Smooth muscle cell (in vitro differentiated cells): ENCODE data around the gene CRYGB. TPM values are rescaled to one million over a fixed set of nuclear protein-coding genes. Genes with fewer than 3 reads are reported as not detected.

Source experiments
- DNase-seq: peaks from one replicate; lab custom pipeline; 2025; ENCODE audit not compliant: unreplicated experiment; lab: John Stamatoyannopoulos, UW
- H2AFZ ChIP-seq: fragments of 200-600 bp; sonication (generic); 2 replicates; pipeline ENCODE4 v1.6.0; 2016; ENCODE audit warnings: antibody characterized with exemption, low read depth, mild to moderate bottlenecking
- H3F3A ChIP-seq: fragments of 200-600 bp; sonication (generic); 2 replicates; pipeline ENCODE4 v1.6.0; 2017; ENCODE audit warnings: antibody characterized with exemption, low read depth
- H3K27ac ChIP-seq: fragments of 200-600 bp; sonication (generic); 2 replicates; pipeline ENCODE4 v1.5.1; 2016; ENCODE audit warnings: low read depth, mild to moderate bottlenecking
- H3K27me3 ChIP-seq: fragments of 200-600 bp; sonication (generic); 2 replicates; pipeline ENCODE4 v1.6.1; 2016; ENCODE audit warnings: low read depth, mild to moderate bottlenecking
- H3K36me3 ChIP-seq: fragments of 200-600 bp; sonication (generic); 2 replicates; pipeline ENCODE4 v1.5.1; 2016; ENCODE audit warnings: low read depth
- H3K4me1 ChIP-seq: fragments of 200-600 bp; sonication (generic); 2 replicates; pipeline ENCODE4 v1.5.1; 2016; ENCODE audit warnings: low read depth
- H3K4me2 ChIP-seq: fragments of 200-600 bp; sonication (generic); 2 replicates; pipeline ENCODE4 v1.6.0; 2016; ENCODE audit warnings: mild to moderate bottlenecking
- H3K4me3 ChIP-seq: fragments of 200-600 bp; sonication (generic); 2 replicates; pipeline ENCODE4 v1.5.1; 2016; ENCODE audit warnings: mild to moderate bottlenecking
- H3K79me2 ChIP-seq: fragments of 200-600 bp; sonication (generic); 2 replicates; pipeline ENCODE4 v1.6.0; 2016; ENCODE audit warnings: low read depth, mild to moderate bottlenecking
- H3K9ac ChIP-seq: fragments of 200-600 bp; sonication (generic); 2 replicates; pipeline ENCODE4 v1.6.0; 2016; ENCODE audit warnings: low read depth
- H3K9me3 ChIP-seq: fragments of 200-600 bp; sonication (generic); replicated peaks from 2 replicates; pipeline ENCODE4 v1.5.1; 2016; ENCODE audit warnings: low read depth
- H4K20me1 ChIP-seq: fragments of 200-600 bp; sonication (generic); 2 replicates; pipeline ENCODE4 v1.6.0; 2016; ENCODE audit warnings: low read depth
- WGBS: methylation state at CpG from one replicate; pipeline ENCODE4 v1.1.7; 2016; ENCODE audit warnings: low lambda C conversion rate; 5-methylcytosine and 5-hydroxymethylcytosine counted together
- polyA plus RNA-seq: library from polyadenylated mRNA; unstranded; fragments of >200 nt; fragmentation: Nextera tagmentation; extraction: Ambion mirVana; gene quantifications from 2 replicates; pipeline ENCODE4 v1.2.1, GENCODE V29; 2016
- total RNA-seq: library from RNA; depleted of rRNA; stranded (reverse); fragments of >200 nt; gene quantifications from 2 replicates; pipeline ENCODE4 v1.2.3, GENCODE V29; 2014
- TF ChIP-seq, protein P1 (sequence below): fragments of 200-600 bp; sonication (generic); IDR thresholded peaks from 2 replicates; pipeline ENCODE4 v1.5.1; 2017; ENCODE audit warnings: borderline replicate concordance, mild to moderate bottlenecking, antibody characterized with exemption; ENCODE audit not compliant: insufficient read depth, poor library complexity, severe bottlenecking

CRYGB gene
- total and polyA plus RNA-seq, 2 experiments from 2014 or later, result not detected

DNA sequence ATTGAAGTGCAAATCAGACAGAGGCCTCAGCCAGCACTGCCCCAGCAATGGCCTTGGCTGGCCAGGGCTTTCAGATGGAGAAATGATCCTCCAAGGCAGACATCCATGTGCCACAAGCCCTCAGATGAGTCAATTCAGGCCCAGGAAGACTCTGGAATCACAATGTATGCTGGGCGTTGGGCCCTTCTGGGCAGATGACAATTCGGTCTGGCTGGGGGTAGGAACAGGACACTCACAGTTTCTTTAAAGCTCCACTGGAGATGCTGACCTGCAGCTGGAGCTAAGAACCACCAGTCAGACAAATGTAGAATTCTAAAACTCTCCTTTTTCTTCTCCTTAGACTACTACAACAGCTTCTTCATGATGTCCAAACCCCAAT, 9.3 kb downstream of the CRYGB start:
- TF ChIP-seq, protein P1, sequence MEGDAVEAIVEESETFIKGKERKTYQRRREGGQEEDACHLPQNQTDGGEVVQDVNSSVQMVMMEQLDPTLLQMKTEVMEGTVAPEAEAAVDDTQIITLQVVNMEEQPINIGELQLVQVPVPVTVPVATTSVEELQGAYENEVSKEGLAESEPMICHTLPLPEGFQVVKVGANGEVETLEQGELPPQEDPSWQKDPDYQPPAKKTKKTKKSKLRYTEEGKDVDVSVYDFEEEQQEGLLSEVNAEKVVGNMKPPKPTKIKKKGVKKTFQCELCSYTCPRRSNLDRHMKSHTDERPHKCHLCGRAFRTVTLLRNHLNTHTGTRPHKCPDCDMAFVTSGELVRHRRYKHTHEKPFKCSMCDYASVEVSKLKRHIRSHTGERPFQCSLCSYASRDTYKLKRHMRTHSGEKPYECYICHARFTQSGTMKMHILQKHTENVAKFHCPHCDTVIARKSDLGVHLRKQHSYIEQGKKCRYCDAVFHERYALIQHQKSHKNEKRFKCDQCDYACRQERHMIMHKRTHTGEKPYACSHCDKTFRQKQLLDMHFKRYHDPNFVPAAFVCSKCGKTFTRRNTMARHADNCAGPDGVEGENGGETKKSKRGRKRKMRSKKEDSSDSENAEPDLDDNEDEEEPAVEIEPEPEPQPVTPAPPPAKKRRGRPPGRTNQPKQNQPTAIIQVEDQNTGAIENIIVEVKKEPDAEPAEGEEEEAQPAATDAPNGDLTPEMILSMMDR, result no peak
- H3K27ac ChIP-seq, result peak overlapping the region; percentile 39
- H3K27me3 ChIP-seq, result no peaks in the 10 kb centered on the region
- H3K9ac ChIP-seq, result no peak overlapping the region
- DNase-seq, result no peak
- no peak overlapping the region for H2AFZ ChIP-seq
- H3K79me2 ChIP-seq, result no peaks in the 10 kb centered on the region
- no peaks in the 10 kb centered on the region for H3K4me1 ChIP-seq
- no peak overlapping the region for H3K4me3 ChIP-seq
- H4K20me1 ChIP-seq, result no peaks in the 10 kb centered on the region
- WGBS, result 32% methylated on average over 2 of the region's 2 CpGs
- no peaks in the 10 kb centered on the region for H3K9me3 ChIP-seq
- H3K4me2 ChIP-seq, result peak overlapping the region; percentile 23
- peaks cover 10% of the 10 kb centered on the region for H3F3A ChIP-seq
- no peaks in the 10 kb centered on the region for H3K36me3 ChIP-seq

DNA sequence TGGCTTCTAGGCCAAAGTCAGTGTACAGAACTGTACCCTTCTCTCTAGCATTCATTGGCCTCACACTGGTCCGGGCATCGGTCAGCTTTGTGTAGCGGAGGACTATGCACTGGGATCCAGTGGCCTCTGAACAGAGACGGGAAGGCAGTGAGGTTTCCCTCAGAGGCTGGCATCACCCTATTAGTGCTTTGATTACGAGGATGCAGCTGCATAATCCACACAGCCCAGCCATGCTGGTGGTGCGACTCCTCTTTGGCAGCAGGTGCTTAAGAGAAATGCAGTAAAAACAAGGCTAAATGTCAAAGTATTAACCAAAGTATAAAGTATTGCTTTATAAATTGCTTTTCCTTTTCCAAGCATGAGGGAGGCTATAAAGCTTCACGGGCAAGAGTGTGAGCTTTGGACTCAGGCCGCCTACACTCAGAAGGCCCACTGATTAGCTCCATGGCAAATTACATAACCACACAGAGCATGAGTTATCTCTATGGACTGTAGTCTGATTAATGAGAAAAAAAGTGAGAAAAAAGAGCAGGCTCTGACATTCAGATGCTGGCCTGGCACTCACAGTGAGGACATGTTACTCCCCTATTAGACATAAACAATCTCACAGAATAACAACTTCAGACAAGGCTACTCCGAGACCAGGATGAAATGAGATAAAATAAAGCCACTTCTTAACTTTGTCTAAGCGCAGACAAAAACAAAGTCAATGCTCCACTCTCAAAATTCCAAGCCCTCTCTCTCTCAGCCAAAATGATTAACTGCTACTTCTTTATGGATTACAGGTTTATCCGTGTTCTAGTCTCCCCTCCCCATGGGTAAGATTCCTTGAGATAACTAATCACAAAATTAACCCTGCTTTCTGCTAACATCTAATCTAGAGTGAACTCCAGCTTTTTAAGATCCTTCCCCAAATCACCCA, 9.9 kb downstream of the CRYGB start:
- Histone ChIP-seq H3K4me3 (no peak overlapping the region), H3K9ac (no peak overlapping the region), H3K79me2 (no peaks in the 10 kb centered on the region), H2AFZ (no peak overlapping the region), H3K36me3 (no peaks in the 10 kb centered on the region), H3F3A (peaks cover 10% of the 10 kb centered on the region), H3K27me3 (no peaks in the 10 kb centered on the region), H3K4me1 (no peaks in the 10 kb centered on the region), H3K9me3 (no peaks in the 10 kb centered on the region), H3K4me2 (peak overlapping the region; percentile 23), H3K27ac (peak overlapping the region; percentile 39), H4K20me1 (no peaks in the 10 kb centered on the region)
- no peak for DNase-seq
- TF ChIP-seq, protein P1, result no peak
- 47% methylated on average over 11 of the region's 11 CpGs for WGBS

DNA sequence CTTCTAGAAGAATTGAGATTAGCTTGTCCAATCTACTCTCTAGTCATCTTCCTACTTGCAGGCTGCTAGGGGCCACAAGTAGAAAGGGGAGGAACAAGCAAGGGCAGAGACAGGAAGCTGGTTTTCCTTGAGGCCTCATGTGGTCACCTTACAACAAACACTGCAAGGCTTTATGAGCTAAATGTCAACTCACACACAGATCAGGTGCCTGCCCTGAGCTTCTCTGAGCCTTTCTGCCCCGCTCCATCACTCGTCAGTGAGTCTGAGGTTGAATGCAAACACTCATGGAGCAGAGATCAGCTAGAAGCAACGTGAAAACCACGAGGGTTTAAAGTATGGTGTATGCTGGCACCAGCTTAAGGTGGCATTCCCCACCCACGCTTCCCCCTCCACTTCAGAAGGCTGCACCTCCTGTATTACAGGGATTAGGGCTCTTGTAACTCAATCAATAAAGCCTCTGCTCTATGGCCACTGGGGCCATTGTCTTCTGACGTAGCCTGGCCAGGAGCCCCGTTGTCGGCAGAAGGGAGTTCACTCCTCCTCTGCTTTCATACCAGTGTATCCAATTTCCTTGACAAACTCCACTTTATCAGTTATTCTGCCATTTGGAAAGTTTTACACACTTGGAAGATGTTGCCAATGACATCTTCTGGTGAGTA, 10.9 kb downstream of the CRYGB start:
- no peak for DNase-seq
- 40% methylated on average over 8 of the region's 8 CpGs for WGBS
- Histone ChIP-seq H2AFZ (no peak overlapping the region), H3K4me3 (no peak overlapping the region), H3K4me2 (peak overlapping the region; percentile 4), H3K4me1 (no peaks in the 10 kb centered on the region), H3K9me3 (no peaks in the 10 kb centered on the region), H3K36me3 (no peaks in the 10 kb centered on the region), H3K27me3 (no peaks in the 10 kb centered on the region), H4K20me1 (no peaks in the 10 kb centered on the region), H3K79me2 (no peaks in the 10 kb centered on the region), H3K27ac (no peak overlapping the region), H3F3A (peaks cover 14% of the 10 kb centered on the region), H3K9ac (no peak overlapping the region)
- TF ChIP-seq, protein P1, result no peak
